K562 (cell line): ENCODE results near the gene OBSCN. TPM values are rescaled to one million over a fixed set of nuclear protein-coding genes. Genes with fewer than 3 reads are reported as not detected.

Experiments
- ATAC-seq: fragments of 200-7000 bp; cut with Tn5 transposase; 3 replicates; pipeline ENCODE4 v1.9.1; 2020; ENCODE audit warnings: moderate library complexity
- BruUV-seq: library from RNA; stranded (reverse); fragments of 400-500 nt; replicated peaks from 2 replicates; lab custom pipeline; 2021; lab: Mats Ljungman, UMichigan
- CTCF ChIA-PET: fragments of 300-600 bp; formaldehyde crosslinking; extraction: SDS; loops from one replicate; lab custom pipeline; 2021; ENCODE audit warnings: low intra/inter-chr PET ratio; lab: Yijun Ruan, JAX
- POLR2A ChIA-PET: fragments of 300-600, 350-650 bp; sonication (Branson Sonifier 250); formaldehyde crosslinking; extraction: SDS; loops from one replicate; lab custom pipeline; 2021; ENCODE audit warnings: antibody characterized with exemption, inconsistent platforms; lab: Yijun Ruan, JAX
- DNase-seq, 4 experiments: peaks; one replicate each; pipeline versions ENCODE4 v3.0.0 to v3.0.0-alpha.2; 2011 to 2018; ENCODE audit warnings: low spot score in 3 of 4, mixed read lengths in 3 of 4; ENCODE audit errors: extremely low read depth in 1 of 4
- FAIRE-seq: peaks from 2 replicates; lab custom pipeline; 2011; peaks lifted over from hg19 to GRCh38; lab: Jason Lieb, UNC
- H2AFZ ChIP-seq: 2 replicates; pipeline ENCODE4 v1.6.0; 2011; ENCODE audit warnings: low read depth, low read length, control low read depth, inconsistent platforms
- H3K27ac ChIP-seq: fragments of 200-600 bp; 3 replicates; pipeline ENCODE4 v1.8.0; 2011; ENCODE audit warnings: low read depth, mild to moderate bottlenecking, control low read depth, inconsistent platforms, low read length, moderate library complexity, mixed read lengths; ENCODE audit errors: extremely low read depth
- H3K27me3 ChIP-seq, 2 experiments: fragments of 300-600 bp in 1 of 2; 2 replicates in 1 of 2; 3 replicates in 1 of 2; pipeline versions ENCODE4 v1.6.0 to v1.8.0; 2011; ENCODE audit warnings: inconsistent platforms in 2 of 2, low read length in 2 of 2, mild to moderate bottlenecking in 1 of 2, mixed read lengths in 1 of 2, moderate library complexity in 1 of 2; ENCODE audit not compliant: control insufficient read depth in 2 of 2, insufficient read depth in 2 of 2
- H3K36me3 ChIP-seq: fragments of 300-600 bp; 3 replicates; pipeline ENCODE4 v1.8.0; 2011; ENCODE audit warnings: mild to moderate bottlenecking, low read length, inconsistent platforms; ENCODE audit not compliant: control insufficient read depth, insufficient read depth
- H3K4me1 ChIP-seq, 2 experiments: fragments of 200-600 bp in 1 of 2; replicated peaks in 1 of 2; 2 replicates in 1 of 2; 3 replicates in 1 of 2; pipeline versions ENCODE4 v1.5.1 to v1.8.0; 2011; ENCODE audit warnings: inconsistent platforms in 2 of 2, low read length in 2 of 2, mild to moderate bottlenecking in 1 of 2, mixed read lengths in 1 of 2, moderate library complexity in 1 of 2; ENCODE audit not compliant: control insufficient read depth in 2 of 2, insufficient read depth in 2 of 2
- H3K4me2 ChIP-seq: 2 replicates; pipeline ENCODE4 v1.6.1; 2011; ENCODE audit warnings: low read length, control low read depth, inconsistent platforms, mixed read lengths; ENCODE audit not compliant: insufficient read depth
- H3K4me3 ChIP-seq: fragments of 200-600 bp; sonication (generic), shearing (Covaris generic); 2 replicates; pipeline ENCODE4 v1.5.1; 2016; ENCODE audit warnings: control low read depth, inconsistent platforms
- H3K79me2 ChIP-seq: fragments of 200-600 bp; 3 replicates; pipeline ENCODE4 v1.8.0; 2011; ENCODE audit warnings: low read length, inconsistent platforms; ENCODE audit not compliant: control insufficient read depth, insufficient read depth
- H3K9ac ChIP-seq, 2 experiments: 2 replicates each; pipeline versions ENCODE4 v1.6.0 to v1.6.1; 2011; ENCODE audit warnings: low read depth in 2 of 2, low read length in 2 of 2, control low read depth in 1 of 2, inconsistent platforms in 1 of 2, mild to moderate bottlenecking in 1 of 2, mixed read lengths in 1 of 2; ENCODE audit not compliant: insufficient read depth in 1 of 2
- H3K9me1 ChIP-seq: one replicate; pipeline ENCODE4 v1.6.0; 2011; ENCODE audit warnings: inconsistent platforms, mild to moderate bottlenecking, low read length, moderate library complexity; ENCODE audit not compliant: control insufficient read depth, insufficient read depth
- H3K9me3 ChIP-seq: replicated peaks from 2 replicates; pipeline ENCODE4 v1.5.1; 2011; ENCODE audit warnings: low read depth, low read length, inconsistent platforms; ENCODE audit not compliant: control insufficient read depth, insufficient read depth
- H4K20me1 ChIP-seq: replicated peaks from 2 replicates; pipeline ENCODE4 v1.6.1; 2011; ENCODE audit warnings: low read length, inconsistent platforms, mixed read lengths; ENCODE audit not compliant: control insufficient read depth, insufficient read depth
- CTCFL ChIP-seq: IDR thresholded peaks from 2 replicates; pipeline ENCODE4 v1.6.1; 2011; ENCODE audit warnings: borderline replicate concordance, low read depth, mild to moderate bottlenecking, moderate library complexity, low read length; ENCODE audit not compliant: insufficient read depth, poor library complexity, severe bottlenecking
- ELF1 ChIP-seq: fragments of 200-800 bp; sonication (Bioruptor generic); IDR thresholded peaks from 2 replicates; pipeline ENCODE4 v1.6.1; 2016; ENCODE audit warnings: missing genetic modification characterization, missing compliant biosample characterization
- ETV5 ChIP-seq: sonication (generic); formaldehyde crosslinking; IDR thresholded peaks from 2 replicates; pipeline ENCODE4 v1.4.0; 2020; ENCODE audit warnings: low read depth, mild to moderate bottlenecking, missing genetic modification reagents
- GMEB1 ChIP-seq: fragments of 250-450 bp; sonication (Bioruptor Pico); IDR thresholded peaks from 2 replicates; pipeline ENCODE4 v1.4.0; 2020; ENCODE audit warnings: mild to moderate bottlenecking
- KDM5B ChIP-seq: fragments of 200-600 bp; sonication (generic); IDR thresholded peaks from 2 replicates; pipeline ENCODE4 v1.6.1; 2012; ENCODE audit warnings: low read depth, mild to moderate bottlenecking, moderate library complexity, low read length, control low read depth, inconsistent platforms; ENCODE audit not compliant: insufficient replicate concordance
- TAF15 ChIP-seq: fragments of 200-400 bp; formaldehyde crosslinking; IDR thresholded peaks from 2 replicates; pipeline ENCODE4 v1.6.1; 2017; ENCODE audit warnings: mild to moderate bottlenecking, low read depth, low read length, moderate library complexity
- ZEB2 ChIP-seq: fragments of 450-650 bp; IDR thresholded peaks from 2 replicates; pipeline ENCODE4 v1.6.1; 2016
- WGBS: fragments of 100-300 bp; shearing (Covaris generic); methylation state at CpG from one replicate; pipeline ENCODE4 v1.1.6; 2016; ENCODE audit warnings: low coverage, mixed read lengths; ENCODE audit not compliant: insufficient coverage; ENCODE audit errors: missing lambda C conversion rate; 5-methylcytosine and 5-hydroxymethylcytosine counted together
- in situ Hi-C: fragments of 300-500 bp; cut with MboI; formaldehyde crosslinking; loops from 4 replicates; pipeline ENCODE4 v1.15.0; 2018; ENCODE audit warnings: inconsistent platforms, mixed read lengths
- intact Hi-C: fragments of 100-400 bp; cut with micrococcal nuclease; formaldehyde crosslinking; loops from 2 replicates; pipeline ENCODE4 v1.14.2; 2022
- polyA plus RNA-seq, 8 experiments: library from polyadenylated mRNA; depleted of rRNA in 4 of 8; stranded (reverse) in 5 of 8; unstranded in 3 of 8; fragments of >200 nt; fragmentation: Nextera tagmentation in 2 of 8; fragmentation: Illumina TruSeq in 1 of 8; extraction: Ambion mirVana in 2 of 8; extraction: Trizol in 1 of 8; gene quantifications; 2 replicates each; pipeline versions ENCODE4 v1.2.1 to v1.2.3, GENCODE V29; 2011 to 2014; ENCODE audit warnings: inconsistent platforms in 1 of 8, missing spikeins in 1 of 8
- total RNA-seq, 7 experiments: library from RNA; depleted of rRNA in 6 of 7; stranded (reverse); fragments of >200 nt in 6 of 7; fragmentation: Illumina TruSeq in 2 of 7; extraction: Trizol in 2 of 7; gene quantifications; 2 replicates each; pipeline versions ENCODE4 v1.2.1 to v1.2.3, GENCODE V29; 2011 to 2021; ENCODE audit warnings: low replicate concordance in 1 of 7
- TF ChIP-seq, protein P1 (sequence below): fragments of 450-650 bp; IDR thresholded peaks from 2 replicates; pipeline ENCODE4 v1.6.1; 2016; ENCODE audit warnings: antibody characterized with exemption

Gene OBSCN
- total and polyA plus RNA-seq, 9 of the 15 experiments (the other 6 are each of a cell fraction or from before 2014, with no cell fraction given) = 0.18 to 19.7 (median 3.6) TPM

- Histone ChIP-seq H3K36me3 (peaks cover 20% of the 10 kb centered on the region), H3K79me2 (peaks cover 38% of the 10 kb centered on the region), H3K9me1 (no peaks in the 10 kb centered on the region), H4K20me1 (peaks cover 17% of the 10 kb centered on the region), H2AFZ (no peak overlapping the region), H3K9me3 (0 out of 2 replicates have a peak, but pooled peaks cover 1% of the 10 kb centered on the region), H3K9ac (peak overlapping the region in 1 of 2 experiments; percentile 69; a peak in 2 of 4 replicates), H3K27me3 (no peaks in the 10 kb centered on the region), H3K4me1 (peaks cover 33 to 53% of the 10 kb centered on the region in 2 experiments), H3K27ac (no peak overlapping the region; the same call in 2 of the 3 replicates), H3K4me3 (no peak overlapping the region), H3K4me2 (no peak overlapping the region)
- TF ChIP-seq GMEB1 (no peak), TAF15 (no peak), ELF1 (tag) (no peak), CTCFL (no peak), KDM5B (no peak), ETV5 (CRISPR knock-in tag) (no peak), ZEB2 (no peak)
- TF ChIP-seq, protein P1, sequence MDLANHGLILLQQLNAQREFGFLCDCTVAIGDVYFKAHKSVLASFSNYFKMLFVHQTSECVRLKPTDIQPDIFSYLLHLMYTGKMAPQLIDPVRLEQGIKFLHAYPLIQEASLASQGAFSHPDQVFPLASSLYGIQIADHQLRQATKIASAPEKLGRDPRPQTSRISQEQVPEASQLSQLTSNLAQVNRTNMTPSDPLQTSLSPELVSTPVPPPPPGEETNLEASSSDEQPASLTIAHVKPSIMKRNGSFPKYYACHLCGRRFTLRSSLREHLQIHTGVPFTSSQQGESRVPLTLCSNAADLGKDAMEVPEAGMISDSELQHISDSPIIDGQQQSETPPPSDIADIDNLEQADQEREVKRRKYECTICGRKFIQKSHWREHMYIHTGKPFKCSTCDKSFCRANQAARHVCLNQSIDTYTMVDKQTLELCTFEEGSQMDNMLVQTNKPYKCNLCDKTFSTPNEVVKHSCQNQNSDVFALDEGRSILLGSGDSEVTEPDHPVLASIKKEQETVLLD = no peak
- DNase-seq = no peak
- intact Hi-C loops (no loop called here), in situ Hi-C loops (no loop called here)
- no peak for ATAC-seq
- BruUV-seq = no TSS peak
- 71% methylated on average over 19 of the region's 19 CpGs for WGBS
- CTCF ChIA-PET = no interaction called here
- POLR2A ChIA-PET = interaction anchor here (0.5 to 1.9 kb wide), 10 partner anchors 9 to 264 kb away, joined by 3 to 4 read pairs (median 3); a partner anchor contains a TSS
- no peak for FAIRE-seq
Measured at GRCh38 chr1:228408869-228409805, 201.3 kb downstream of the OBSCN start.
